Thymus (tissue), 11 donors: ENCODE data around the gene GLI3. TPM values are rescaled to one million over a fixed set of nuclear protein-coding genes. Genes with fewer than 3 reads are reported as not detected.

Experiments used
- DNase-seq, 9 donors: peaks; one replicate each; pipeline ENCODE4 v3.0.0-alpha.2; 2013; ENCODE audit warnings: low spot score in 9 of 9, low read depth in 6 of 9, missing footprints in 1 of 9
- H3K27ac ChIP-seq, 2 donors: one replicate each; pipeline ENCODE4 v1.5.1; 2013; ENCODE audit warnings: control low read depth in 1 of 2, low read depth in 1 of 2, low read length in 1 of 2, mild to moderate bottlenecking in 1 of 2, moderate library complexity in 1 of 2
- H3K27me3 ChIP-seq, 2 donors: one replicate each; pipeline ENCODE4 v1.5.1; 2013; ENCODE audit warnings: low read length in 1 of 2; ENCODE audit not compliant: control insufficient read depth in 2 of 2, insufficient read depth in 1 of 2
- H3K36me3 ChIP-seq, 2 donors: one replicate each; pipeline ENCODE4 v1.5.1; 2013; ENCODE audit warnings: low read length in 1 of 2, mild to moderate bottlenecking in 1 of 2, moderate library complexity in 1 of 2; ENCODE audit not compliant: control insufficient read depth in 2 of 2, insufficient read depth in 2 of 2
- H3K4me1 ChIP-seq, 2 donors: one replicate each; pipeline ENCODE4 v1.5.1; 2013; ENCODE audit warnings: low read length in 2 of 2; ENCODE audit not compliant: control insufficient read depth in 2 of 2, insufficient read depth in 2 of 2
- H3K4me3 ChIP-seq, 2 donors: one replicate each; pipeline ENCODE4 v1.5.1; 2013; ENCODE audit warnings: low read length in 2 of 2, control low read depth in 1 of 2, mild to moderate bottlenecking in 1 of 2
- H3K9me3 ChIP-seq, 2 donors: one replicate each; pipeline ENCODE4 v1.5.1; 2013; ENCODE audit warnings: low read length in 1 of 2, mild to moderate bottlenecking in 1 of 2; ENCODE audit not compliant: control insufficient read depth in 2 of 2, insufficient read depth in 1 of 2
- WGBS: extraction: QIAGEN DNeasy Blood & Tissue Kit; methylation state at CpG from one replicate; pipeline ENCODE4 v1.1.7; 2013; 5-methylcytosine and 5-hydroxymethylcytosine counted together
- polyA plus RNA-seq: library from polyadenylated mRNA; stranded (reverse); fragments of 200-250 nt; gene quantifications from one replicate; pipeline ENCODE4 v1.2.3, GENCODE V29; 2013
- total RNA-seq: library from RNA; stranded (reverse); fragments of 120-200 nt; gene quantifications from one replicate; pipeline ENCODE4 v1.2.4, GENCODE V29; 2013
- donor health status: healthy.

The GLI3 gene
- total and polyA plus RNA-seq, 2 donors: 3.1 to 3.2 TPM

DNA sequence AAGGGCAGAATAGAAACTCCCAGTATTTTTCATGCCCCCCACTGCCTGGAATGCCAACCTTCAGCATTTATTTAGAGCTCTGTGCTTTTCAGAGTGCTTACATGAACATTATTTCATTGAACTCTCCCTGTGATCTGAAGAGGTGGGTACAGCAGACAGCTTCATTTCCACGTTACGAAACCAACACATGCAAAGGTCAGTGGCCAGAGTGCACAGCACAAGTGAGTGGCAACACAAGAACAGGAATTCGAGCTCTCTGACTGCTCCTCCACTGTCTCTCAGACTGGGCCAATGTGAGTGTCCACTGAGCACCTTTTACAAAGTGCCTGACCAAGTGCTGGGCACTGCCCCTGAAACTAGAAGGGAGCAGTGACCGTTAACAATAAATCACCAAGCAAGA lies 162.9 kb downstream of the GLI3 start:
- no peak overlapping the region for H3K27ac ChIP-seq
- H3K4me3 ChIP-seq: no peak overlapping the region
- 96% methylated on average over 4 of the region's 4 CpGs for WGBS
- no peaks in the 10 kb centered on the region for H3K36me3 ChIP-seq
- no peaks in the 10 kb centered on the region for H3K9me3 ChIP-seq
- no peaks in the 10 kb centered on the region for H3K4me1 ChIP-seq
- DNase-seq: no peak
- H3K27me3 ChIP-seq: no peaks in the 10 kb centered on the region

DNA sequence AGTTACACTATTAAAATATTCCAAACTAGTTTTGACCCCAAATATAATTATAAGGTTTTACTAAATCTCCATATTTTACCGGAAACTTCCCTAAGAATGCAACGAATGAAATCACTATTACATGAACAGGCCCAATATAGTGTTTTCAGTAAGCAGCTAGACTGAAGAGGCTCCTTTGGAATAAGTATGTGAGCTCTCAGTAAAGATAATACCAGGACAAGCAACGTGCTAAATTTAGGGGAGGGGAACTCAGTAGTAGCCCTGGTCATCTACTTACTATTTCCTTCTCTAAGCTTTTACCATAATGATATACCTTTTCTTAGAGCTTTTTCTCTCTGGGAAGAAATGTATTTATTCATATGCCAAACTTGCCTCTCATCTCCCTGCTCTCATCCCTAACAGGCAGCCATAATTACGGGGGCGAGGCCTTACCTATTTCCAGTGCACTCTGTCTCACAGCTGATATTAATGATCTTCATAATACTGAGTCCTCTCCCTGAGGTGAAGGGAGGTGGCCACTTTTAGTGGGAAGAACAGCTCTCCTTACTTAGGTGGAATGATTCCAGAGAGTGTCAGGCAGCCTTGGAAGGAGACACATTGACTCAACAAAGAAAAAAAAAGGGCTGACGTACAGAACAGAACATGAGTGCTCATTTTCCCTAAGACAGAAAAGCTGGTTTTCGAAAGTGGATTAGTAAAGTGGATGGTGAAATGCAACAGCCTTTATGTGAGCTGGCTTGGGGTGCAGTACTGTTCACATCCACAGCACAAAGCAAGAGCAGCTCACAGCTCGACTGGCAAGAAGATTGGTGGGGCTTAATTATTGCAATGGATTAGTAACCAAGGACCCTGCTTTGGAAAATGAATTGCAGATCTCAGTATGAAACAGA lies 165.4 kb downstream of the GLI3 start:
- no peak overlapping the region for H3K27ac ChIP-seq
- H3K36me3 ChIP-seq: no peaks in the 10 kb centered on the region
- 91% methylated on average over 8 of the region's 8 CpGs for WGBS
- H3K4me1 ChIP-seq: no peaks in the 10 kb centered on the region
- no peaks in the 10 kb centered on the region for H3K9me3 ChIP-seq
- DNase-seq: no peak
- no peak overlapping the region for H3K4me3 ChIP-seq
- no peaks in the 10 kb centered on the region for H3K27me3 ChIP-seq

DNA sequence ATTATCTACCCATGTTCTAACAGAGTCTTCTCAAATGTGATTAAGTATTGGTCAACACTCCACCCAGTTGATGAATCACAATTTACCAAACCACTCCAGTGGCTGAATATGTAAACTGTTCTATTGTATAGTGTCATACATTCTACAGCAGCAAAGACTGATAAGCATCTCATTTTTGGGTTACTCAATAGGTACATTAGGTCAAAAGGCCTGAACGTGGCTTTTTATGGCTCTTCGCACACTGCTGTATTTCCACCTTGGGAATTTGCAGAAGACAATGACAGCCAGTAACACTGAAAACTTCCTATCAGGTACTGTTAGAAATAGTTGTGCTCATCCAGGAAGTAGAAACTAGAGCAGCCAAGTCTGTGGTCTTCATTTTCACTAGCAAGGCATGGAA lies 166.9 kb downstream of the GLI3 start:
- no peaks in the 10 kb centered on the region for H3K36me3 ChIP-seq
- H3K27ac ChIP-seq: no peak overlapping the region
- no peaks in the 10 kb centered on the region for H3K27me3 ChIP-seq
- no peak overlapping the region for H3K4me3 ChIP-seq
- H3K4me1 ChIP-seq: no peaks in the 10 kb centered on the region
- DNase-seq: no peak
- WGBS: 97% methylated on average over 2 of the region's 2 CpGs
- H3K9me3 ChIP-seq: no peaks in the 10 kb centered on the region

DNA sequence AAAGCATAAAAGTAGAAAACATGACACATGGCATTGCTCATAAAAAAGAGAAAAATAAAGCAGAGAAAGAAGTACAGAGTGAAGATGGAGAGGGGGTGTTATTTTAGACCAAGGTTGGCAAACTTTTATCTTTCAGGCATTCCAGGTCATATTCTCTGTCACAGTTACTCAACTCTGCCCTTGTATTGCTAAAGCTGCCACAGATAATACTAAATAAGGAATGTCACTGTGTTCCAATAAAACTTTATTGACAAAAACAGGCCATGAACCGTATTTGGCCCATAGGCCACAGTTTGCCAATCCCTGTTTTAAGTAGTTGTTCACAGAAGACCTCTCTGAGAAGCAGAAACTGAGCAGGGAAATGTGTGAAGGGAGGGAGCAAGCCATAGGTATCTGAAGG lies 167.4 kb downstream of the GLI3 start:
- no peaks in the 10 kb centered on the region for H3K27me3 ChIP-seq
- WGBS: 96% methylated on average over 1 of the region's 1 CpG
- H3K9me3 ChIP-seq: no peaks in the 10 kb centered on the region
- H3K4me3 ChIP-seq: no peak overlapping the region
- no peak for DNase-seq
- no peaks in the 10 kb centered on the region for H3K4me1 ChIP-seq
- H3K36me3 ChIP-seq: no peaks in the 10 kb centered on the region
- no peak overlapping the region for H3K27ac ChIP-seq

DNA sequence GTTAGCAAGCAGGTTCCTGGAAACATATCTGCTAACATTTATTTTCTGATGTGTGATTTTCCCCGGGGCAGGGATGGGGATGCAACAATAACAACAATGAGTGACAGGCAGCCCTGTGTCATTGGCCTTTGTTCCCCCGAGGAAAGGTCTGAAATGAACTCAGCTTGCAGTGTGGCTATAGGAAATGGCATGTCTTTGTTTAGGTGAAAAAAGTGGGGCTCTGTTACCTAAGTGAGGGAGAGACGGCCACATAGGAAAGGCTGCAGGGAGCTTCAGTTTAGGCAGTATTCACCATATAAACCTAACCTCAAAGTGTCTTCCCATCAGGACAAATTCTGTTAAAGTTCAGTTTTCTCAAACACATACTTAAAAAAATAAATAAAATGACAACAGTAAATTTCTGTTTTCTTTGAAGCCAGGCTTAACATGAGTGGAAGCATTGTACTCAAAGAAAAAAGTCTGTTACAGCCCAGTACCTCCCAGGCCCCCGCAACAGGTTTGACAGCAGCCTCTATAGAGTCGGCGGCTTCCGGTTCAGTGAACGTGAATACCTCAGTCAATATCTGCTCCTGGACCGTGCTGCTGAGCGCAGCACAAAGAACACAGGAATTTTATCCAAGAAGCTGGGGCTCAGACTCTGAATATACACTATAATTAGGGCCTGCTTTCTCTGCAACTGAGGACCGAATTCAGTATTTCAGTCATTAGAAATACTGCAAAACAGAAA lies 168.3 kb downstream of the GLI3 start:
- DNase-seq: no peak
- Histone ChIP-seq H3K36me3 (no peaks in the 10 kb centered on the region), H3K27ac (no peak overlapping the region), H3K4me3 (no peak overlapping the region), H3K27me3 (no peaks in the 10 kb centered on the region), H3K4me1 (no peaks in the 10 kb centered on the region), H3K9me3 (no peaks in the 10 kb centered on the region)
- 86% methylated on average over 11 of the region's 11 CpGs for WGBS

DNA sequence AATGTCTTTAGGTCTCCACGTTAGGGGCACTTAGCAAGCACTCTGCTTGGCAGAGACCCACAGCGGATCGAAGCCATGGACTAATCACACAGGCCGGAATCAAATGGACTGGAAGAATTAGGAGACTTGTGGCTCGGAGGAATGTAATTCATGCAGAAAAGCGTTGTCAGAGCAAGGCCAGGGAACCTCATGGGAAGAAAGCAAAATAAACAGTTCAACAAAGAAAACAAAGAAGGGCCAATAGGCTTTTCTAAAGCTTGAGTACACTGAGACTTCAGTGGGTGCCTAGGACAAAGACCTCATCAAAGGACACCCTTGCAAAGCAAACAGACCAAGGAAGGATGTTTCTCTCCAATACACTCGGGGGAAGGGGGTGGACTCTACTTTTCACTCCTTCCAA lies 171.1 kb downstream of the GLI3 start:
- DNase-seq: no peak
- Histone ChIP-seq H3K4me1 (no peaks in the 10 kb centered on the region), H3K27ac (no peak overlapping the region), H3K9me3 (no peaks in the 10 kb centered on the region), H3K27me3 (no peaks in the 10 kb centered on the region), H3K4me3 (no peak overlapping the region), H3K36me3 (no peaks in the 10 kb centered on the region)
- 93% methylated on average over 7 of the region's 7 CpGs for WGBS

DNA sequence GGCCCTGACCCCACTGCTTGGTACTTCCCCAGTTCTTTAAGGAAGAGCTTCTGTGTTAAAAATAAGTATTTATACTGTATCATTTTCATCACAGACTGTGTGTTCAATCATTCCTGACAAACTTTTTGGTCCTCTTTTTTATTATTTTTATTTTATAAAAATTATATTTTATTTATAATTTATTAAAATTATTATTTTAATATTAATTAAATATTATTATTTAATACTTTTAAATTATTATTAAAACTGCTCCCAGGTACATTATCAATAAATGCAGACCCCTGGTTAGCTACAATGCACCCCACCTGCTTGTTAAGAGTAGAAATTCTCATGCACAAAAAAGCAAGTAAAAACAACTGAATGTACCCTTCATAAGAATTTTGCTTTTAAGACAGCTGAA lies 172.0 kb downstream of the GLI3 start:
- no peaks in the 10 kb centered on the region for H3K4me1 ChIP-seq
- H3K27me3 ChIP-seq: no peaks in the 10 kb centered on the region
- no peaks in the 10 kb centered on the region for H3K36me3 ChIP-seq
- H3K27ac ChIP-seq: no peak overlapping the region
- no peak for DNase-seq
- H3K9me3 ChIP-seq: no peaks in the 10 kb centered on the region
- H3K4me3 ChIP-seq: no peak overlapping the region

DNA sequence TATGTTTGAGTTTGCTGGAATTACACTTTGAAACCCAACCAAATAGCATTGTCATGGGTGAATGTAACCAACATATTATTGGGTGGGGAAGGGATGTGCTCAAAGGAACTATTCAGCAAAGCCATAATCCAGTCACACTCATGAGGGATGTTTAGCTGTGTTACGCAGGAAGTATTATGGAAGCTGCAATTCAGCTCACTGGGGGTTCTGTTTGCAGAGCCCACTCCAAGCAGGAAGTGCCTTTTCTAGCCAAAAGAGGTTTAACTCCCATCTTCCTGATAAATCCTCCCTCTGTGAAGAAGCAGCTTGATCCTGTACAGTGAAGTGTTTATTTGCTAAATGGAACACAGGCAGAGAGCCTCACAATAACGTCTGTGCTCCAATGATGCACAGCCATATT lies 172.5 kb downstream of the GLI3 start:
- H3K4me1 ChIP-seq: no peaks in the 10 kb centered on the region
- no peaks in the 10 kb centered on the region for H3K9me3 ChIP-seq
- 95% methylated on average over 2 of the region's 2 CpGs for WGBS
- H3K4me3 ChIP-seq: no peak overlapping the region
- no peak overlapping the region for H3K27ac ChIP-seq
- H3K36me3 ChIP-seq: no peaks in the 10 kb centered on the region
- DNase-seq: no peak
- no peaks in the 10 kb centered on the region for H3K27me3 ChIP-seq

DNA sequence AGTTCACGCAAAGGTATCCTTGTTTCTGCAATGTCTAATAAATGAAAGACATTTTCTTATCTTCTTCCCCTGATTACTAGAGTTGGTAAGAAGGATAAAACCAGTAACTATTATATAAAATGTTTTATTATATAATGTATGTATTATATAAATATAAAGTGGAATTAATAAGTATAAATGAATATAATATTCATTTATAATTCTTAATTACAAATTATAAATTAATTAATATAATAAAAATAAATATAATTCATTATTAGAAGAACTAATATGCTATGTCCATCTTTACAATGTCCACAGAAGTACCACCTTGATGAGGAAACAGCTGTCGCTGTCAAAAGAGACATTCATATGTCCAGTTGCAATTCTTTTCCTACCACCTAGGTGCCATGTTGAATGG lies 177.7 kb downstream of the GLI3 start:
- H3K4me1 ChIP-seq: no peaks in the 10 kb centered on the region
- no peaks in the 10 kb centered on the region for H3K36me3 ChIP-seq
- WGBS: 76% methylated on average over 2 of the region's 2 CpGs
- no peak for DNase-seq
- H3K4me3 ChIP-seq: no peak overlapping the region
- H3K27ac ChIP-seq: no peak overlapping the region
- no peaks in the 10 kb centered on the region for H3K27me3 ChIP-seq
- no peaks in the 10 kb centered on the region for H3K9me3 ChIP-seq
